Calu3 (cell line): ENCODE measurements around the gene SRRM4. TPM values are rescaled to one million over a fixed set of nuclear protein-coding genes. Genes with fewer than 3 reads are reported as not detected.
"Not testable (repeated sequence)": the region's sequence is repeated elsewhere in the genome, so short reads cannot be mapped to it uniquely, and the experiment has no call there.

ENCODE experiments used
- BruUV-seq: library from RNA; stranded (reverse); fragments of 400-500 nt; replicated peaks from 2 replicates; lab custom pipeline; 2021; lab: Mats Ljungman, UMichigan
- CTCF ChIA-PET: fragments of 300-600 bp; sonication (Branson Sonifier 250); formaldehyde crosslinking; loops from one replicate; lab custom pipeline; 2022; ENCODE audit warnings: antibody characterized with exemption; lab: Charles Lee
- DNase-seq: peaks from one replicate; pipeline ENCODE4 v3.0.0; 2022
- H3K27ac Mint-ChIP-seq: one replicate; pipeline ENCODE4 v1.8.0; 2022; ENCODE audit warnings: mixed read lengths; ENCODE audit not compliant: unreplicated experiment
- H3K27me3 Mint-ChIP-seq: one replicate; pipeline ENCODE4 v1.8.0; 2022; ENCODE audit warnings: mixed read lengths; ENCODE audit not compliant: unreplicated experiment
- H3K36me3 Mint-ChIP-seq: one replicate; pipeline ENCODE4 v1.8.0; 2022; ENCODE audit warnings: mild to moderate bottlenecking, moderate library complexity, mixed read lengths; ENCODE audit not compliant: insufficient read depth, unreplicated experiment
- H3K4me1 Mint-ChIP-seq: one replicate; pipeline ENCODE4 v1.8.0; 2022; ENCODE audit warnings: mild to moderate bottlenecking, low read depth, mixed read lengths; ENCODE audit not compliant: unreplicated experiment
- H3K4me3 Mint-ChIP-seq: one replicate; pipeline ENCODE4 v1.8.0; 2022; ENCODE audit warnings: mild to moderate bottlenecking, low read depth, moderate library complexity, mixed read lengths; ENCODE audit not compliant: unreplicated experiment
- H3K9me3 Mint-ChIP-seq: one replicate; pipeline ENCODE4 v1.8.0; 2022; ENCODE audit warnings: low read depth, mixed read lengths; ENCODE audit not compliant: unreplicated experiment
- CTCF ChIP-seq: fragments of 200-600 bp; IDR thresholded peaks from one replicate; pipeline ENCODE4 v1.8.0; 2022; ENCODE audit warnings: antibody characterized with exemption; ENCODE audit not compliant: unreplicated experiment
- intact Hi-C: fragments of 100-400 bp; cut with micrococcal nuclease; formaldehyde crosslinking; loops from one replicate; pipeline ENCODE4 v1.10.0; 2022; ENCODE audit not compliant: unreplicated experiment
- total RNA-seq: library from RNA; stranded (reverse); gene quantifications from 2 replicates; pipeline ENCODE4 v1.2.3, GENCODE V29; 2022

The SRRM4 gene
- total RNA-seq, 1 experiment from 2014 or later: not detected

GRCh38 chr12:119025786-119026185 is 44.4 kb downstream of the SRRM4 start:
- DNase-seq: no peak
- no peak overlapping the region for H3K27ac Mint-ChIP-seq
- H3K4me3 Mint-ChIP-seq: no peak overlapping the region
- TF ChIP-seq CTCF: no peak
- no TSS peak for BruUV-seq
- H3K9me3 Mint-ChIP-seq: no peaks in the 10 kb centered on the region
- H3K27me3 Mint-ChIP-seq: peaks cover 4% of the 10 kb centered on the region
- no peaks in the 10 kb centered on the region for H3K4me1 Mint-ChIP-seq
- CTCF ChIA-PET: no interaction called here
- H3K36me3 Mint-ChIP-seq: no peaks in the 10 kb centered on the region
- intact Hi-C loops: no loop called here

- H3K27ac Mint-ChIP-seq, BruUV-seq, H3K36me3 Mint-ChIP-seq, CTCF ChIA-PET, H3K4me1 Mint-ChIP-seq, H3K4me3 Mint-ChIP-seq, intact Hi-C loops, H3K27me3 Mint-ChIP-seq, DNase-seq, H3K9me3 Mint-ChIP-seq: not testable (repeated sequence)
Measured at GRCh38 chr12:119033332-119033731, 52.0 kb downstream of the SRRM4 start.

GRCh38 chr12:119036878-119037825 is 55.8 kb downstream of the SRRM4 start:
- H3K36me3 Mint-ChIP-seq: no peaks in the 10 kb centered on the region
- H3K4me3 Mint-ChIP-seq: no peak overlapping the region
- no peaks in the 10 kb centered on the region for H3K27me3 Mint-ChIP-seq
- H3K27ac Mint-ChIP-seq: no peak overlapping the region
- H3K4me1 Mint-ChIP-seq: no peaks in the 10 kb centered on the region
- intact Hi-C loops: loop anchor here (2.0 to 5.0 kb wide), 3 partner anchors 58 to 630 kb away; no protein-coding TSS in a partner anchor
- no TSS peak for BruUV-seq
- no peaks in the 10 kb centered on the region for H3K9me3 Mint-ChIP-seq
- CTCF ChIA-PET: interaction anchor here (0.5 to 1.0 kb wide), 4 partner anchors 14 to 659 kb away, joined by 3 read pairs; no protein-coding TSS in a partner anchor
- peak; percentile 31 for TF ChIP-seq CTCF
- peak; percentile 37 for DNase-seq

- no peak overlapping the region for H3K4me3 Mint-ChIP-seq
- no peaks in the 10 kb centered on the region for H3K4me1 Mint-ChIP-seq
- H3K27me3 Mint-ChIP-seq: no peaks in the 10 kb centered on the region
- no peaks in the 10 kb centered on the region for H3K36me3 Mint-ChIP-seq
- CTCF ChIA-PET: no interaction called here
- intact Hi-C loops: no loop called here
- H3K9me3 Mint-ChIP-seq: no peaks in the 10 kb centered on the region
- DNase-seq: no peak
- no peak for TF ChIP-seq CTCF
- no TSS peak for BruUV-seq
- no peak overlapping the region for H3K27ac Mint-ChIP-seq
Measured at GRCh38 chr12:119044094-119044493, 62.8 kb downstream of the SRRM4 start.
